ENCODE data around the gene PLXNA2. TPM values are rescaled to one million over a fixed set of nuclear protein-coding genes. Genes with fewer than 3 reads are reported as not detected.

The PLXNA2 gene
- total RNA-seq, 1 experiment from 2014 or later: 69.7 TPM

DNA sequence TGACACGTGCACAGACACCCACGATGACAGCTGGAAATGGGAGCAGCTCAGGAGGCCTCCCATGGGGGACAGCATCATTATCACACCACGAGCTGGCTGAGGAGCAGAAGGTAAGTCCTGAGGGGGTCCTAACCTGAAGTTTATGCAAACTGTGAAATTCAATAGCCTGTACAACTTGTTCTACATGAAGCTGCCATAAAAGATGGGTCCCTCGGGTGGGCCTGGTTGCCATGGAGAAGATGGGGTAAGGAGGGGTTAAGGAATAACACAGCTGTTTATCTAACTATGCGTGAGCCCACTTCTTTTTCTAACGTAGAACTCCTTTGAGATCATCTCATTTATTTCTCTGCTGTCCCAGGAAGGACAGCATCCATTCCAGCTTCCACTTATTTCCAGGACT lies 169.8 kb downstream of the PLXNA2 start:
- ChIA-PET POLR2A (interaction anchor here (0.6 kb wide), 1 partner anchor 323 kb away, joined by 4 read pairs; no protein-coding TSS in a partner anchor), CTCF (interaction anchor here (0.6 to 2.7 kb wide), 11 partner anchors 11 to 1986 kb away, joined by 3 to 18 read pairs (median 5); partner anchors contain the start of gene PLXNA2)
- intact Hi-C loops (cut with micrococcal nuclease): no loop called here
- Mint-ChIP-seq H3K4me1 (ENCODE audit: insufficient read depth, unreplicated experiment) (no peaks in the 10 kb centered on the region), H3K27me3 (ENCODE audit: insufficient read depth, unreplicated experiment) (no peaks in the 10 kb centered on the region), H3K9me3 (ENCODE audit: unreplicated experiment) (no peaks in the 10 kb centered on the region), H3K27ac (ENCODE audit: low read depth, unreplicated experiment) (no peak overlapping the region), H3K4me3 (ENCODE audit: unreplicated experiment) (no peak overlapping the region), H3K36me3 (ENCODE audit: insufficient read depth, unreplicated experiment) (peaks cover 53% of the 10 kb centered on the region)
- no peak for DNase-seq (ENCODE audit: unreplicated experiment)
- BruUV-seq (replicated peaks): no TSS peak
- TF ChIP-seq, protein P1, sequence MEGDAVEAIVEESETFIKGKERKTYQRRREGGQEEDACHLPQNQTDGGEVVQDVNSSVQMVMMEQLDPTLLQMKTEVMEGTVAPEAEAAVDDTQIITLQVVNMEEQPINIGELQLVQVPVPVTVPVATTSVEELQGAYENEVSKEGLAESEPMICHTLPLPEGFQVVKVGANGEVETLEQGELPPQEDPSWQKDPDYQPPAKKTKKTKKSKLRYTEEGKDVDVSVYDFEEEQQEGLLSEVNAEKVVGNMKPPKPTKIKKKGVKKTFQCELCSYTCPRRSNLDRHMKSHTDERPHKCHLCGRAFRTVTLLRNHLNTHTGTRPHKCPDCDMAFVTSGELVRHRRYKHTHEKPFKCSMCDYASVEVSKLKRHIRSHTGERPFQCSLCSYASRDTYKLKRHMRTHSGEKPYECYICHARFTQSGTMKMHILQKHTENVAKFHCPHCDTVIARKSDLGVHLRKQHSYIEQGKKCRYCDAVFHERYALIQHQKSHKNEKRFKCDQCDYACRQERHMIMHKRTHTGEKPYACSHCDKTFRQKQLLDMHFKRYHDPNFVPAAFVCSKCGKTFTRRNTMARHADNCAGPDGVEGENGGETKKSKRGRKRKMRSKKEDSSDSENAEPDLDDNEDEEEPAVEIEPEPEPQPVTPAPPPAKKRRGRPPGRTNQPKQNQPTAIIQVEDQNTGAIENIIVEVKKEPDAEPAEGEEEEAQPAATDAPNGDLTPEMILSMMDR (IDR thresholded peaks at IDR 0.05; ENCODE audit: unreplicated experiment): no peak

GRCh38 chr1:208071435-208072031 lies 172.7 kb downstream of the PLXNA2 start:
- no TSS peak for BruUV-seq (replicated peaks)
- Mint-ChIP-seq H3K9me3 (ENCODE audit: unreplicated experiment) (no peaks in the 10 kb centered on the region), H3K27me3 (ENCODE audit: insufficient read depth, unreplicated experiment) (no peaks in the 10 kb centered on the region), H3K27ac (ENCODE audit: low read depth, unreplicated experiment) (no peak overlapping the region), H3K4me3 (ENCODE audit: unreplicated experiment) (no peak overlapping the region), H3K4me1 (ENCODE audit: insufficient read depth, unreplicated experiment) (no peaks in the 10 kb centered on the region), H3K36me3 (ENCODE audit: insufficient read depth, unreplicated experiment) (peaks cover 40% of the 10 kb centered on the region)
- intact Hi-C loops (cut with micrococcal nuclease): no loop called here
- TF ChIP-seq, protein P1 (IDR thresholded peaks at IDR 0.05; ENCODE audit: unreplicated experiment): no peak
- ChIA-PET POLR2A (interaction anchor here (0.6 to 1.0 kb wide), 3 partner anchors 18 to 99 kb away, joined by 3 read pairs; no protein-coding TSS in a partner anchor), CTCF (interaction anchor here (0.6 to 2.9 kb wide), 16 partner anchors 10 to 408 kb away, joined by 3 to 23 read pairs (median 3); partner anchors contain the start of gene PLXNA2)
- DNase-seq (ENCODE audit: unreplicated experiment): no peak

DNA sequence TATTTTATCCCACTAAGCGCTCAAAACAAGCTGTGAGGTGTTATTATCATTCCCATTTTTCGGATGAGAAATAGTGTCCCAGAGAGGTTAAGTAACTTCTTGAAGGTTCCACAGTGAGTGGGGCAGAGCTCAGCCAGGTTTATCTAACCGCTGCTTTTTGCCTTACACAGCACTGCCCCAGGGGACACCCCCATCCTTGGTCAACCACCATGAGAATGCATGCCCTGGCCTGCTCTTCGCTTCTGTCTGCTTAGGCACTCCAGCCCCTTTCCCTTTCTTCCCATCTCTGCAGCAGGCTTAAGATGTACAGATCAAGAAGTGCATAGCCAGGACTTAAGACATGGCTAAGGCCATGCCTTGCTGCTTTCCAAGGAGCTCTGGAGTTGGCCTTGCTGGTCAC lies 174.3 kb downstream of the PLXNA2 start:
- POLR2A ChIA-PET: interaction anchor here (0.7 to 1.0 kb wide), 3 partner anchors 8 to 175 kb away, joined by 3 to 4 read pairs (median 4); no protein-coding TSS in a partner anchor
- Mint-ChIP-seq H3K4me3 (ENCODE audit: unreplicated experiment) (no peak overlapping the region), H3K27me3 (ENCODE audit: insufficient read depth, unreplicated experiment) (no peaks in the 10 kb centered on the region), H3K4me1 (ENCODE audit: insufficient read depth, unreplicated experiment) (no peaks in the 10 kb centered on the region), H3K36me3 (ENCODE audit: insufficient read depth, unreplicated experiment) (peaks cover 31% of the 10 kb centered on the region), H3K27ac (ENCODE audit: low read depth, unreplicated experiment) (peak overlapping the region; percentile 2), H3K9me3 (ENCODE audit: unreplicated experiment) (no peaks in the 10 kb centered on the region)
- no peak for DNase-seq (ENCODE audit: unreplicated experiment)
- intact Hi-C loops (cut with micrococcal nuclease): no loop called here
- BruUV-seq (replicated peaks): no TSS peak
- TF ChIP-seq, protein P1 (IDR thresholded peaks at IDR 0.05; ENCODE audit: unreplicated experiment): no peak
- CTCF ChIA-PET: interaction anchor here (0.5 to 2.9 kb wide), 15 partner anchors 9 to 242 kb away, joined by 3 to 23 read pairs (median 6); partner anchors contain the start of gene PLXNA2

DNA sequence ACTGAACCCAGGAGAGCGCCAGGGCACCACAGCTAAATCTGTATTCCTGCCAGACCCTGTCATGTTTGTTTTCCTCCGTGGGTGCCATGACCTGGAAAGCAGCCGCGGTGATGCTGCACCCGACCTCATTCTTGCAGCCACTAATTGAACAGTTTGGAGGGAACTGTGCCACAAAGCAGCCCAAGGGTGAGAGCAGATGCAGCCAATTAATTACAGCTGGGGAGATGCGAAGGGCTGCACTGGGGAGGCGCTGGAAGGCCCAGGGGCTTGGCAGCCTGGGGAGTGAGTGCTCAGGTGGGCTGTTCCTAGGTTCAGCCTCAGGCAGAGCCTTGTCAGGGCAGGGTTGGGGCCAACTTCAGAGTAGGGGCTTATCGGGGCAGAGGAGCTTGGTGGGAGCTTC lies 174.9 kb downstream of the PLXNA2 start:
- H3K27ac Mint-ChIP-seq (ENCODE audit: low read depth, unreplicated experiment): no peak overlapping the region
- ChIA-PET CTCF (interaction anchor here (1.4 to 2.9 kb wide), 7 partner anchors 9 to 184 kb away, joined by 3 to 23 read pairs (median 8); no protein-coding TSS in a partner anchor), POLR2A (interaction anchor here (0.7 kb wide), 1 partner anchor 175 kb away, joined by 3 read pairs; no protein-coding TSS in a partner anchor)
- H3K4me1 Mint-ChIP-seq (ENCODE audit: insufficient read depth, unreplicated experiment): no peaks in the 10 kb centered on the region
- H3K36me3 Mint-ChIP-seq (ENCODE audit: insufficient read depth, unreplicated experiment): peaks cover 25% of the 10 kb centered on the region
- H3K9me3 Mint-ChIP-seq (ENCODE audit: unreplicated experiment): no peaks in the 10 kb centered on the region
- H3K4me3 Mint-ChIP-seq (ENCODE audit: unreplicated experiment): no peak overlapping the region
- intact Hi-C loops (cut with micrococcal nuclease): no loop called here
- no peak for DNase-seq (ENCODE audit: unreplicated experiment)
- H3K27me3 Mint-ChIP-seq (ENCODE audit: insufficient read depth, unreplicated experiment): no peaks in the 10 kb centered on the region
- TF ChIP-seq, protein P1 (IDR thresholded peaks at IDR 0.05; ENCODE audit: unreplicated experiment): no peak
- BruUV-seq (replicated peaks): no TSS peak
